ENCODE data around the gene CHST9. TPM values are rescaled to one million over a fixed set of nuclear protein-coding genes. Genes with fewer than 3 reads are reported as not detected.

CHST9 gene
- total RNA-seq, 1 donor from 2014 or later: 0.82 TPM

- H3K36me3 Mint-ChIP-seq (ENCODE audit: low read depth): no peaks in the 10 kb centered on the region
Measured at GRCh38 chr18:27135504-27136207, 49.5 kb downstream of the CHST9 start.

GRCh38 chr18:27130065-27130630 is 55.0 kb downstream of the CHST9 start:
- no peak for DNase-seq (ENCODE audit: low spot score)
- Mint-ChIP-seq H3K27me3 (ENCODE audit: low read depth) (peaks cover 4% of the 10 kb centered on the region), H3K4me1 (ENCODE audit: low read depth) (no peaks in the 10 kb centered on the region), H3K9me3 (ENCODE audit: low read depth) (no peaks in the 10 kb centered on the region), H3K27ac (ENCODE audit: unreplicated experiment) (no peak overlapping the region), H3K36me3 (ENCODE audit: low read depth) (no peaks in the 10 kb centered on the region), H3K4me3 (ENCODE audit: unreplicated experiment) (no peak overlapping the region)
- TF ChIP-seq CTCF (IDR thresholded peaks at IDR 0.05): no peak

More at GRCh38 chr18:27135504-27136207, 49.5 kb downstream of the CHST9 start:
- H3K4me1 Mint-ChIP-seq (ENCODE audit: low read depth): peaks cover 12% of the 10 kb centered on the region
- H3K9me3 Mint-ChIP-seq (ENCODE audit: low read depth): no peaks in the 10 kb centered on the region
- no peak overlapping the region for H3K27ac Mint-ChIP-seq (ENCODE audit: unreplicated experiment)
- no peak for DNase-seq (ENCODE audit: low spot score)
- no peak overlapping the region for H3K4me3 Mint-ChIP-seq (ENCODE audit: unreplicated experiment)
- peaks cover 2% of the 10 kb centered on the region for H3K27me3 Mint-ChIP-seq (ENCODE audit: low read depth)
- no peak for TF ChIP-seq CTCF (IDR thresholded peaks at IDR 0.05)

GRCh38 chr18:27124196-27124595 is 60.9 kb downstream of the CHST9 start:
- H3K4me3 Mint-ChIP-seq (ENCODE audit: unreplicated experiment): no peak overlapping the region
- no peak overlapping the region for H3K27ac Mint-ChIP-seq (ENCODE audit: unreplicated experiment)

GRCh38 chr18:27121108-27121507 is 64.0 kb downstream of the CHST9 start:
- TF ChIP-seq CTCF (IDR thresholded peaks at IDR 0.05): no peak
- Mint-ChIP-seq H3K27ac (ENCODE audit: unreplicated experiment) (no peak overlapping the region), H3K4me1 (ENCODE audit: low read depth) (peaks cover 3% of the 10 kb centered on the region), H3K36me3 (ENCODE audit: low read depth) (no peaks in the 10 kb centered on the region), H3K4me3 (ENCODE audit: unreplicated experiment) (no peak overlapping the region), H3K27me3 (ENCODE audit: low read depth) (peaks cover 1% of the 10 kb centered on the region), H3K9me3 (ENCODE audit: low read depth) (no peaks in the 10 kb centered on the region)
- no peak for DNase-seq (ENCODE audit: low spot score)

More at GRCh38 chr18:27124196-27124595, 60.9 kb downstream of the CHST9 start:
- H3K27me3 Mint-ChIP-seq (ENCODE audit: low read depth): peaks cover 3% of the 10 kb centered on the region
- DNase-seq (ENCODE audit: low spot score): no peak
- no peaks in the 10 kb centered on the region for H3K9me3 Mint-ChIP-seq (ENCODE audit: low read depth)
- peaks cover 3% of the 10 kb centered on the region for H3K4me1 Mint-ChIP-seq (ENCODE audit: low read depth)
- TF ChIP-seq CTCF (IDR thresholded peaks at IDR 0.05): no peak
- H3K36me3 Mint-ChIP-seq (ENCODE audit: low read depth): no peaks in the 10 kb centered on the region

- H3K9me3 Mint-ChIP-seq (ENCODE audit: low read depth): no peaks in the 10 kb centered on the region
- H3K4me1 Mint-ChIP-seq (ENCODE audit: low read depth): peaks cover 3% of the 10 kb centered on the region
- H3K27ac Mint-ChIP-seq (ENCODE audit: unreplicated experiment): no peak overlapping the region
- TF ChIP-seq CTCF (IDR thresholded peaks at IDR 0.05): no peak
- no peak overlapping the region for H3K4me3 Mint-ChIP-seq (ENCODE audit: unreplicated experiment)
- no peak for DNase-seq (ENCODE audit: low spot score)
- peaks cover 1% of the 10 kb centered on the region for H3K27me3 Mint-ChIP-seq (ENCODE audit: low read depth)
- H3K36me3 Mint-ChIP-seq (ENCODE audit: low read depth): no peaks in the 10 kb centered on the region
Measured at GRCh38 chr18:27120246-27120645, 64.9 kb downstream of the CHST9 start.
